ENCODE data around the gene COL18A1.
A peak's percentile ranks its signal among the peaks of the same experiment; 100 is the strongest.

The COL18A1 gene

GRCh38 chr21:45409466-45410150 lies 4.6 kb downstream of the COL18A1 start:
- no peak overlapping the region for H3K27ac ChIP-seq (replicated peaks; ENCODE audit: low read length)
- peak overlapping the region; percentile 20 for H2BK15ac ChIP-seq (ENCODE audit: low read length)
- H2BK120ac ChIP-seq (ENCODE audit: low read depth, low read length) = no peak overlapping the region
- peaks cover 26% of the 10 kb centered on the region for H3K79me1 ChIP-seq (ENCODE audit: low read depth, low read length)
- no peak overlapping the region for H3K4ac ChIP-seq (ENCODE audit: low read length)
- H3K9ac ChIP-seq (ENCODE audit: low read depth, low read length, poor library complexity) = peak overlapping the region; percentile 50
- no peak overlapping the region for H2BK5ac ChIP-seq (ENCODE audit: low read length)
- H3K14ac ChIP-seq (ENCODE audit: low read length) = peak overlapping the region; percentile 79
- H4K91ac ChIP-seq (ENCODE audit: low read depth, low read length, poor library complexity) = no peak overlapping the region
- peak overlapping the region; percentile 16 for H2BK12ac ChIP-seq (ENCODE audit: low read length)
- H3K4me2 ChIP-seq (ENCODE audit: insufficient read depth, low read length, poor library complexity, severe bottlenecking) = no peak overlapping the region
- no peak overlapping the region for H2AFZ ChIP-seq (ENCODE audit: low read length)
- no CpG with 5 or more reads among the region's 29 CpGs for WGBS, 2 donors (ENCODE audit: extremely low coverage in 2 of 2, insufficient read length in 2 of 2, insufficient replicate concordance in 1 of 2)
- H3K36me3 ChIP-seq (replicated peaks in 1 of 2; ENCODE audit: control insufficient read depth in 2 of 2, insufficient read depth in 2 of 2, low read length in 2 of 2) = peaks cover 0 to 1% of the 10 kb centered on the region in 2 donors
- H2AK5ac ChIP-seq (ENCODE audit: low read depth, low read length) = peak overlapping the region; percentile 68
- H3K27me3 ChIP-seq (ENCODE audit: control insufficient read depth in 3 of 3, insufficient read depth in 3 of 3, low read depth in 1 of 3, low read length in 3 of 3) = peaks cover 0 to 76% (median under 1%) of the 10 kb centered on the region in 3 experiments
- H3K18ac ChIP-seq (ENCODE audit: low read length) = peak overlapping the region; percentile 19
- no peak overlapping the region for H4K8ac ChIP-seq (ENCODE audit: low read depth, low read length)
- H3K9me3 ChIP-seq (replicated peaks in 1 of 2; ENCODE audit: control insufficient read depth in 2 of 2, insufficient read depth in 1 of 2, low read depth in 1 of 2, low read length in 2 of 2) = no peaks in the 10 kb centered on the region
- DNase-seq (ENCODE audit: low spot score) = no peak
- no peak overlapping the region for H3K4me3 ChIP-seq (ENCODE audit: low read length in 2 of 2)
- no peak overlapping the region for H3K23ac ChIP-seq (ENCODE audit: low read depth, low read length, poor library complexity)
- H3K4me1 ChIP-seq (ENCODE audit: control insufficient read depth in 2 of 2, insufficient read depth in 1 of 2, low read depth in 1 of 2, low read length in 2 of 2) = peaks cover 27 to 45% of the 10 kb centered on the region in 2 donors

GRCh38 chr21:45410151-45410864 lies 5.3 kb downstream of the COL18A1 start:
- H2AK5ac ChIP-seq (ENCODE audit: low read depth, low read length) = no peak overlapping the region
- H3K27ac ChIP-seq (replicated peaks; ENCODE audit: low read length) = no peak overlapping the region
- H3K9me3 ChIP-seq (replicated peaks in 1 of 2; ENCODE audit: control insufficient read depth in 2 of 2, insufficient read depth in 1 of 2, low read depth in 1 of 2, low read length in 2 of 2) = no peaks in the 10 kb centered on the region
- H3K36me3 ChIP-seq (replicated peaks in 1 of 2; ENCODE audit: control insufficient read depth in 2 of 2, insufficient read depth in 2 of 2, low read length in 2 of 2) = peaks cover 0 to 1% of the 10 kb centered on the region in 2 donors
- no peak overlapping the region for H4K91ac ChIP-seq (ENCODE audit: low read depth, low read length, poor library complexity)
- no peak overlapping the region for H3K14ac ChIP-seq (ENCODE audit: low read length)
- no peak overlapping the region for H2BK120ac ChIP-seq (ENCODE audit: low read depth, low read length)
- H4K8ac ChIP-seq (ENCODE audit: low read depth, low read length) = no peak overlapping the region
- H3K18ac ChIP-seq (ENCODE audit: low read length) = peak overlapping the region; percentile 45
- peaks cover 29% of the 10 kb centered on the region for H3K79me1 ChIP-seq (ENCODE audit: low read depth, low read length)
- H3K9ac ChIP-seq (ENCODE audit: low read depth, low read length, poor library complexity) = no peak overlapping the region
- peaks cover 27 to 45% of the 10 kb centered on the region in 2 donors for H3K4me1 ChIP-seq (ENCODE audit: control insufficient read depth in 2 of 2, insufficient read depth in 1 of 2, low read depth in 1 of 2, low read length in 2 of 2)
- no peak overlapping the region for H3K4me3 ChIP-seq (ENCODE audit: low read length in 2 of 2)
- no peak overlapping the region for H3K23ac ChIP-seq (ENCODE audit: low read depth, low read length, poor library complexity)
- no peak for DNase-seq (ENCODE audit: low spot score)
- no peak overlapping the region for H3K4ac ChIP-seq (ENCODE audit: low read length)
- no CpG with 5 or more reads among the region's 28 CpGs for WGBS, 2 donors (ENCODE audit: extremely low coverage in 2 of 2, insufficient read length in 2 of 2, insufficient replicate concordance in 1 of 2)
- no peak overlapping the region for H2AFZ ChIP-seq (ENCODE audit: low read length)
- no peak overlapping the region for H2BK15ac ChIP-seq (ENCODE audit: low read length)
- H2BK5ac ChIP-seq (ENCODE audit: low read length) = no peak overlapping the region
- peaks cover 0 to 76% (median 0%) of the 10 kb centered on the region in 3 experiments for H3K27me3 ChIP-seq (ENCODE audit: control insufficient read depth in 3 of 3, insufficient read depth in 3 of 3, low read depth in 1 of 3, low read length in 3 of 3)
- no peak overlapping the region for H3K4me2 ChIP-seq (ENCODE audit: insufficient read depth, low read length, poor library complexity, severe bottlenecking)
- no peak overlapping the region for H2BK12ac ChIP-seq (ENCODE audit: low read length)

DNA sequence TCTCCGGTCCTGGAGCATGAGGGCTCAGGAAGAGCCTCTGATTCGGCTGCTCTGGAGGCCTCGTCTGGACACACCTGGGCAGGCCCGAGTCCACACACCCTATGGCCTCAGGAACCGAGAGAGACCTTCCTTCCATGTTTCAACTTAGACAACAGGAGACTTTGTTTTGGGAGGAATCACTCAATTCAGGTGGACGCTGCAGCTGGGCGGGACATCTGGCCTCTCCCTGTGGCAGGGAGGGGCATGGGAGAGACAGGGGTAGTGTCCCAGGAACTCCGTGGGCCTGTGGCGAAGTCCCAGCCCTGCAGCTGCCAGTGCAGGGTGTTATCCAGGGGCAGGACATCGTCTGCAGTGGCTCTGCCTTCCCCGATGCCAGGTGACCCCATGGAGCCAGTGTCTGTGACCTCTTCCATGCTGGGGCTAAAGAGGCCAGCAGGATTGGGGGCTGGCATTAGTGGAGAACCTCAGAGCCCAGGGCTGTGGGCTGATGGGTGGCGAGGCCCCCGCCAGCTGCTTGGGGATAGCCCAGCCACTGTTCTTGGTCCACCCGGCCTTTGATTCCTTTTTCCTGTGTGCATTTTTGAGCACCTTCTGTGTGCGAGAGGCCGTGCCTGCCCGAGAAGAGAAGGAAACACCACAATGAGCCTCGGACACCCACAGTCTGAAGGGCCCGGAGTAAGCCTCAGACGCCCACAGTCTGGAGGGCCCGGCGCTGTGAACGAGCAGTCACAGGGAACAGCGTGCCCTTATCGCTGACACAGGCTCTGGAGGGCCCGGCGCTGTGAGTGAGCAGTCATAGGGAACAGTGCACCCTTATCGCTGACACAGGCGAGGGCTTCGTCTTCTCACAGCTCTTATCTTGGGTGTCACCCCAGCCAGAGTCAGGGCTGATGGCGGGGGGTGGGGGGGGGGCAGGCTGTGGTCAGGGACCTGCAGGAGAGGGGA lies 6.2 kb downstream of the COL18A1 start:
- H3K36me3 ChIP-seq (replicated peaks in 1 of 2; ENCODE audit: control insufficient read depth in 2 of 2, insufficient read depth in 2 of 2, low read length in 2 of 2) = peaks cover 0 to 1% of the 10 kb centered on the region in 2 donors
- peaks cover 22 to 43% of the 10 kb centered on the region in 2 donors for H3K4me1 ChIP-seq (ENCODE audit: control insufficient read depth in 2 of 2, insufficient read depth in 1 of 2, low read depth in 1 of 2, low read length in 2 of 2)
- H3K27me3 ChIP-seq (ENCODE audit: control insufficient read depth in 3 of 3, insufficient read depth in 3 of 3, low read depth in 1 of 3, low read length in 3 of 3) = peaks cover 0 to 69% (median 0%) of the 10 kb centered on the region in 3 experiments
- H3K79me1 ChIP-seq (ENCODE audit: low read depth, low read length) = peaks cover 33% of the 10 kb centered on the region
- no peak overlapping the region for H2BK12ac ChIP-seq (ENCODE audit: low read length)
- H2AFZ ChIP-seq (ENCODE audit: low read length) = no peak overlapping the region
- DNase-seq (ENCODE audit: low spot score) = no peak
- H3K23ac ChIP-seq (ENCODE audit: low read depth, low read length, poor library complexity) = peak overlapping the region; percentile 56
- peak overlapping the region; percentile 12 for H2AK5ac ChIP-seq (ENCODE audit: low read depth, low read length)
- H4K8ac ChIP-seq (ENCODE audit: low read depth, low read length) = no peak overlapping the region
- peak overlapping the region; percentile 42 for H3K18ac ChIP-seq (ENCODE audit: low read length)
- H3K14ac ChIP-seq (ENCODE audit: low read length) = no peak overlapping the region
- WGBS, 2 donors (ENCODE audit: extremely low coverage in 2 of 2, insufficient read length in 2 of 2, insufficient replicate concordance in 1 of 2) = no CpG with 5 or more reads among the region's 31 CpGs
- H3K4me3 ChIP-seq (ENCODE audit: low read length in 2 of 2) = no peak overlapping the region
- H4K91ac ChIP-seq (ENCODE audit: low read depth, low read length, poor library complexity) = no peak overlapping the region
- no peak overlapping the region for H2BK15ac ChIP-seq (ENCODE audit: low read length)
- no peak overlapping the region for H2BK120ac ChIP-seq (ENCODE audit: low read depth, low read length)
- no peak overlapping the region for H3K27ac ChIP-seq (replicated peaks; ENCODE audit: low read length)
- H3K9me3 ChIP-seq (replicated peaks in 1 of 2; ENCODE audit: control insufficient read depth in 2 of 2, insufficient read depth in 1 of 2, low read depth in 1 of 2, low read length in 2 of 2) = no peaks in the 10 kb centered on the region
- H3K4ac ChIP-seq (ENCODE audit: low read length) = no peak overlapping the region
- no peak overlapping the region for H3K9ac ChIP-seq (ENCODE audit: low read depth, low read length, poor library complexity)
- H2BK5ac ChIP-seq (ENCODE audit: low read length) = no peak overlapping the region
- no peak overlapping the region for H3K4me2 ChIP-seq (ENCODE audit: insufficient read depth, low read length, poor library complexity, severe bottlenecking)
